ENCODE measurements around the gene FUBP3.

GRCh38 chr9:130606887-130607600 lies 27.7 kb downstream of the FUBP3 start:
- no peak for TF ChIP-seq CTCF (optimal IDR thresholded peaks at IDR 0.05 in 1 of 3, IDR thresholded peaks at IDR 0.05 in 1 of 3, conservative IDR thresholded peaks at IDR 0.05 in 1 of 3; ENCODE audit: extremely low read depth in 1 of 3, insufficient read depth in 2 of 3, low read length in 3 of 3)
- no peak for TF ChIP-seq EZH2 (IDR thresholded peaks at IDR 0.05; ENCODE audit: low read length)
